Right lung (tissue), 5 donors: ENCODE measurements around the gene SCIN. TPM values are rescaled to one million over a fixed set of nuclear protein-coding genes. Genes with fewer than 3 reads are reported as not detected.
A peak's percentile ranks its signal among the peaks of the same experiment; 100 is the strongest.
"Not testable (repeated sequence)": the region's sequence is repeated elsewhere in the genome, so short reads cannot be mapped to it uniquely, and the experiment has no call there.

Experiments
- DNase-seq, 2 donors: peaks; one replicate each; pipeline ENCODE4 v3.0.0-alpha.2; 2013
- polyA plus RNA-seq, 5 donors: library from polyadenylated mRNA; unstranded; fragments of 120-200 nt; gene quantifications; one replicate each; pipeline versions ENCODE4 v1.2.1 to v1.2.3, GENCODE V29; 2013; ENCODE audit warnings: inconsistent platforms in 1 of 5, low replicate concordance in 1 of 5; ENCODE audit not compliant: insufficient read length in 5 of 5, insufficient read depth in 1 of 5

SCIN gene
- polyA plus RNA-seq, 5 donors: 3.3 to 7.1 (median 6.4) TPM

GRCh38 chr7:12610899-12611298 lies 40.4 kb downstream of the SCIN start:
- DNase-seq: no peak

- DNase-seq: no peak
These were observed 42.1 kb downstream of the SCIN start for GRCh38 chr7:12612622-12613021.

DNA sequence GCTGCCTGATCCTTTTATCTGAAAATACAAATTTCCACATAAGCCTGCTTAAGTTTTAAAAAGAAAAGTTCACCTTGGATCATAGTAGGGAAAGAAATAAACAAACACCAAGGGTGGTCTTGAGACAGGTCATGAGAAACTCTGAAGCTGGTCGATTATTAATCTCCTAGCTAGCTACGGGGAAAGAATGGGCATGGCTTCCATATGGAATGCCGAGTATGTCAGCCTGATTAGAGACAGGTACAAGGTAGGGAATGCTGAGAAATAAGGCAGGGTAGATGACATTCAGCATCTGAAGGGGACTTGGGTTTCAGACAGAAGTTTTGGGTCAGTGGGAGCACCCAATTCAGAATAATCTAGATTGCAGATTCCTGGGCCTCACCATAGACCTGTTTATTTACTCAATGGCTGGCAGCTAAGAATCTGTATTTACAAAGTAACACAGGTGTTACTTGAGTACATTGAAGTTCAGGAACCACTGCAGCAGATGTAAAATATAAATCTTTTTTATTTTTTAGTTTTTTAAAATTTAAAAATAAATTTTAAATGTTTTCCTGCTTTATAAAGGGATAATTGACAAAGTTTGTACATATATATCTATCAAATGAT lies 49.0 kb downstream of the SCIN start:
- no peak for DNase-seq

DNA sequence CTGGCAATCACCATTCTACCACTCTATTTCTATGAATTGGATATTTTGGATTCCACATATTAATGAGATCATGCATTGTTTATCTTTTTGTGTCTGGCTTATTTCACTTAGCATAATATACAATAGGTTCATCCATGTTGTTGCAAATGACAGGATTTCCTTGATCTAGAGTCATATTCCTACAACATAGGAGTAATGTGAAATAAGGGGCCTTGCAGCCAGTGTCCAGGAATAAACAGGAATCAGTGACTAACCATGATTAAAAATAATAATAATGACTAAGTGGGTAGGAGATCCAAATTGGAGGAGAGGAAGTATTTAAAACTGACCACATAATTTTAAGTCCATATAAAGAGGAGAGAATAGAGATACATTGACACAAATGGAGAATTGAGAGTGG lies 49.9 kb downstream of the SCIN start:
- DNase-seq: no peak

DNA sequence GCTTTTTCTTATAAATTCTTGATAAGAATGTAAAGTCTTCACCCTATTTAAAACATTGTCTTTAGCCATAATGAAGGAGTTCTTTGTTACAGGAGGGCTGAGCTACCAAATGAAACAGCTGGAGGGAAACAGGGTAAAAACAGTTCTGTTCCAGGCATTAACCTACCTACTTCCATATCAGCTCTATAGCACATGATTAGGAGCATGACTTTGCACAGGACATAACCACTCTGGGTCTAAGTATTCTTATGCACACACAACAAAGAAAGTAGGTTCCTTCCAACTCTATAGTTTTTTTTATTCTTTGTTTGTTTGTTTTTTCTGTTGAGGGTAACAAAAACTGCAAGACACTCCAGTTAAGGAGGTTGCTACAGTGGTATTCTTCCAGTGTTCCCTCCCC lies 52.7 kb downstream of the SCIN start:
- DNase-seq: no peak

DNA sequence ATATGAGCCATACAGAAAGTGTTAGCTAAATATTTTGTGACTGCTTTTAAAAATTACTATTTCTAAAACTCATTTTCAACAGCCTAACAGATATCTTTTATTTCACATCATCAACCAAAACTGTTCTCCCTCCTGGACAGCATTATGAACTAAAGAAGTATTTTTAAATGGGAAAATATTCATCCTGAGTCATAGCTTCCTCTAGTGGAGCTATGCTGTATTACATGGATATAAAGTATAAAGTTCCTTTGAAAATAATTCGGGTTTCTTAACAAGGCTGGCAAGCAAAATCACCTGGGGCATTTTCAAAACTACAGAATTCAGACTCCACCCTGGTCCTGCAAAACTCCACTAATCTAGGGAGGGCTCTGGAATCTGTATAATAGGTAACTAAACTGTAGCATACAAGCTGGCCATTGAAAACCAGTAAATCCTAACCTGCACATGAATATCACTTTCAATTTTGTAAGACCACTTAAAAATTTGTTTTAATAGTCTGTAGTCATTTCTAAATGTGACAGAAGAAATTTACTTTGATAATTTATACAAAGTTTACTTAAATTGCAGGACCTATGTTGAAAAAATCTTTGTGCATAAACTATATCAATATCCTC lies 53.5 kb downstream of the SCIN start:
- no peak for DNase-seq

DNA sequence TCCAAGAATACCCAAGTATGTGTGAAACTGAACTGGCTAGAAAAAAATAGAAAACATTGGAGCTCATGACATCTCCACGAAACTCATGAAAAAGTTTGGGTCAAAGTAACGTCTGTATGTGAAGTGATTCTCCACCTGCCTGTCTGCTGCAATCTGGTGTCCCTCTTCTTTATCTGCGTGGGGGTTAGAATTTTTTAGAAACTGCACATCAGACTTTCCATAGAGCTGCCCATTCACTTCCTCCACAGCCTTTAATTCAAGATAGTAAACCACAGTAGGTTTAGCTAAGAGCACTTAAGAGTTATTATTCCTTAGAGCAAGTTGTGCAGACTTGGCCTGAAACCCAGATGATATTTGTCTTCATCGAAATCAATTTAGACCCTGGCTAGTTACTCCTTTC lies 55.3 kb downstream of the SCIN start:
- no peak for DNase-seq

DNA sequence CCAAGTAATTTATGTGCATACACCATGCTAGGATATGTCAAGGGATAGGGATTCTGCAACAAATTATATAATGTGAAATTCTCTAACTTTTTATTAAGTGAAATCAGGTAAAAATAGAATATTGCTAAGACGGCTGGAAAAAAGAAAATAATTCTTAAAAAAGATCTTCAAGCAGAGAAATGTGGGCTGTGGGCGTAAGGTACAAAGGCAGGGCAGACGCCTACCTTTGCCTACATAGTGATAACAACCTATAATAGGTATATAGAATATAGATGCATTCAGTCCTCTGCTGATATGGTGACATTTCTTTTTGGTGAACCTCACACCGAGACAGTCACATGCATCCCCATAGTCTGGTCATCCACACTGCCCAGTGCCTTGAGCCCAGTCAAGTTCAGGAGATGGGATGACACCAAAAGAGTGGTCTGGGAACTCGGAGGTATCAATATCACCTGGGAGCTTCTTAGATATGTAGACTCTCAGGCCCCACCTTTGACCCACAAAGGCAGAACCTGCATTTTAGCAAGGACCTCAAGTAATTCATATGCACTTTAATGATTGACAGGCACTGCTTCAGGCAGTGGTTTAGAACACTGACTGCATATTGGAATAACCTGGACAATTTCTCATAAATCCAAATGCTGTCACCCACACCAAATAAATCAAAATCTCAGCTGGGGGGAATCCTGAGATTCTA lies 59.4 kb downstream of the SCIN start:
- no peak for DNase-seq

DNA sequence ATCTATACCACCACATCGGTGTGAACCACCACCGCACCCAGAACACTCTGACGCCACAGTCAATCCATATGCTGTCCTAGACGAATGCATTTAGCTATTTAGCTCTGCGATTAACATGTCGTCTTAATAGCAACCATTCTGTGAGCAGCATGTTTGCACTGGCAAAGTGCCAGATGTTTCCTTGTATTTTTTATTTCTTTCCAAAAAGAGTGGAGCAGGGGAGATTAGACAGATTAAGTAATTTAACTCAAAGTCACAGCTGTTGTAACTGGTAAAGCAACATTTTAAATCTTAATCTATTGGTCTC lies 59.9 kb downstream of the SCIN start:
- peak in 1 of 2 donors; percentile 31 for DNase-seq

DNA sequence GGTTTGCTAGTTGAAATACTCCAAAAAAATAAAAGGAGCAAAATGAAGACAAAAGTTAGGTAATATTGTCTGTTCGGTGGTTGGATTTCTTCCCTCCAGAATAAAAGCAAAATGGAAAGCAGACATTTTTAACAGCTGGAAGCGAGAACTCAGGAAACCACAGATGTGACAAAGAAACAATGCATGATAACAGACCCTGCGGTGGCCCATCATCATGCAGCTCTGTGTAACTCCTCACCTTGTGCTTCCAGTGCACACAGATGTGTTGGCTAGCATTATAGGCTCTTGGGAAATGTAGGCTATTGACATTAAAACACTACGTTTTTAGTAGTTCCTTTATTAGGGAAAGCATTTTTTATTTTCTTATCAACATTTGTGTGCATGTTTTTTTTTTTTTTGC lies 63.1 kb downstream of the SCIN start:
- DNase-seq: no peak

DNA sequence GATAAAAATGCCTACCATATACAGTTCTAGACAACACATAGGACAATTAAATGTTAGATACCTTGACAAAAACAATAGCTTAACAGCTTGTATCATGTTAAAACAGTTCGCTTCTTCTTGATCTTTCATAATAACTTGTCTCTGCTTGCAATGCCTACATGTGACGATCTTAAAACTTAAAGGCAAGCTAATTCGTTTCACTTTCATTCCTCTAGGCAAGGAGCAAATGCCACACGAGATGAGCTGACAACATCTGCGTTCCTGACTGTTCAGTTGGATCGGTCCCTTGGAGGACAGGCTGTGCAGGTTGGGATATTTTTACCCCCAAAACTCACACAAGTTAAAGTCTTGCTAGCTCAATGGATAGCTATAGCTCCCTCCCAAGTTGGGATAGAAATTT lies 65.3 kb downstream of the SCIN start:
- DNase-seq: no peak

DNA sequence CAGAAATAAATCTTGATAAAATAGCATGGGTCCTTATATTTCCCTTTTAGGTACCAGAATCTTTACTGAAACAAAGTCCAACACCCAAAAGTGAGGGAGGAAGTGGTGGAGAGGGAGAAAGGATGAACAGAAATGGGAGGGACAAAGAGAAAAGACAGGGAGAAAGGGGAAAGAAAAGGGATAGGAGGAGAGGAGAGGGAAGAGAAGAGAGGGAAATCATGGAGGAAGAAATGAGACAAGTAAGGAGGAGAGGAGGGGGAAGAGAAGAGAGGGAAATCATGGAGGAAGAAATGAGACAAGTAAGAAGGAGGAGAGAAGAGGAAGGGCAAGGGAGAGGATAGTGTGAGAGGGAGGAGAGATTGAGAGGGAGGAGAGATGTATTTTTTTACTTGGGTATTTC lies 66.8 kb downstream of the SCIN start:
- DNase-seq: no peak

- no peak for DNase-seq
These were observed 67.5 kb downstream of the SCIN start for GRCh38 chr7:12637819-12638592.

DNA sequence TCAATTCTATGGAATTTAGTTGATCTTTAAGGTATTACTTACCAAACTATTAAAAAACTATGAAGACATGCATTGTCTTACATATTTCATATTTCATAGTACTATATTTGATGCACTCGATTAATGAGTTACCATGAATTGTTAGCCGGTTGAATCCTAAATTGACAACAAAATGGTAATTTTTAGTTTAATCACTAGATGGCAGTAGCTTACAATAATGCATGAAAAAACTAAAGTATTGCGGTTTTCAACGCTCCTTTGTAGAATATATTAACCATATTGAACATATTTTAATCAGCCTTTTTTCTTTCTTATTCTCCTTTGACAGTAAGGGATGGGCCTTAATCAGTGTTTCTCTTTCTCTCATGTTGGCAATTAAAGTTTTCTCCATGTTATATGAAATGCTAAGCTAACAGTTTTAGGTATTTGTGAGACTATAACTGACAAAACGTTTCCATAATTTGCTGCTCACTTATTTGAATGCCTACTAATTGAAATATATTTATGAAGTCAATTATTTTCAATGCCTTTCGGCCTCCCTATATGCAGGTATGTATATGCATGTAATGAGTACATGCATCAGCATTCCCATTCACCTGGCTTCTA lies 68.4 kb downstream of the SCIN start:
- no peak for DNase-seq

- DNase-seq: no peak
These were observed 70.0 kb downstream of the SCIN start for GRCh38 chr7:12640299-12641096.

DNA sequence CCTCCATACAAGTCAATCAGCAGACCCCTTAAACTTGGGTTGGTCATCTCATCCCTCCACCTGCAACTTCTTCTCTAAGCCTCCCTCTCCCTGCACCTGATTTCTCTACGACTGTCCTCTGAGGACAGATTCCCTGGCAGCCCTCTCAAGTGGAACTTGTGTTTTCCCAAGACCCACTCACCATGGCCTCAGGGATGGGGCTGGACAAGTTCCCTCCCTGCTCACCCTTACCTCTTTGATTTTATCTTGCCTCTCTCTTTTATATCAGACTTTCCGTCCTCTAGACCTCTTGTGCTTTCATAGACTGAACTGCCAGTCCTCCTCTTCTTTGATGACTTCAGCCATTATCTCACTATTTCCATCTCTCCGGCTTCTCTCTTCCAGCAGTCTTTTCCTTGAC lies 70.7 kb downstream of the SCIN start:
- DNase-seq: no peak

- DNase-seq: no peak
These were observed 72.0 kb downstream of the SCIN start for GRCh38 chr7:12642508-12642907.

- no peak for DNase-seq
These were observed 72.6 kb downstream of the SCIN start for GRCh38 chr7:12643001-12643643.

DNA sequence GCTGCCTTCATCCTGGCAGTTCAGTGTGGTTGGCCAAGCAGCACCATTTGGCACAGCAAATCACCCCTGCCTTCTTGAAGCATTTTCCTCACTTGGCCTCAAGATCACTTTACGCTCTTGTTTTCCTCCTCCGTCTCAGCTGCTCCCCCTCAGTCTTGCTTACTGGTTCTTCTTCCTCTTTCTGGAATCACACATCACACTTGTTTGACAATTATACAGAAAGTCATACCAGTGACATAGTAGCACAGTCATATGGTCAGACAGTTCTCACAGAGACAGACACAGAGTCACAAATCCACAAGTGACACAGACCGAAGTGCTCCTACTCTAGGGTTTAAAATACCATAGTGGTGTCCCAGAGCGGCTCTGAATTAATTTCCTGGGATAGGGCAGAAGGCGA lies 73.1 kb downstream of the SCIN start:
- DNase-seq: no peak

GRCh38 chr7:12645212-12645611 lies 74.7 kb downstream of the SCIN start:
- not testable (repeated sequence) for DNase-seq

DNA sequence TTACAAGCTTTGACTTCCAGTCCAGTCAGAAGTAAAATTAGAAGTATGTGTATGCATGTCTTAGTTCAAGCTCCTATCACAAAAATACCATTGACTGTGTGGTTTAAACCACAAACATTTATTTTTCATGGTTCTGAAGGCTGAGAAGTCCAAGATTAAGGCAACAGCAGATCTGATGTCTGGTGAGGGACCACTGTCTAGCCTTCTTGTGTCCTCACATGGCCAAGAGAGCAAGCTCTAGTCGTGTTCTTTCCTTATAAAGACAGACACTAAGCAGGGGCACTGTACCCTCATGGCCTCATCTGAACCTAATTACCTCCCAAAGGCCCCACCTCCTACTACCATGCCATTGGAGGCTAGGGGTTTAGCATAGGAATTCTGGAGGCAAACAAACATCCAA lies 75.6 kb downstream of the SCIN start:
- DNase-seq: no peak
